ENCODE results near the gene AURKA.

- TF ChIP-seq CTCF (IDR thresholded peaks at IDR 0.05; ENCODE audit: control extremely low read depth in 1 of 3, insufficient read depth in 1 of 3, low read depth in 1 of 3, low read length in 3 of 3): no peak
- TF ChIP-seq POLR2AphosphoS5 (IDR thresholded peaks at IDR 0.05; ENCODE audit: low read depth, low read length): no peak
- no peak for TF ChIP-seq SIX5 (IDR thresholded peaks at IDR 0.05; ENCODE audit: low read depth, low read length)
- no peak for TF ChIP-seq CREB1 (IDR thresholded peaks at IDR 0.05)
- no peak for TF ChIP-seq TBP (IDR thresholded peaks at IDR 0.05; ENCODE audit: low read depth, low read length)
Observed at GRCh38 chr20:56324806-56325205, 67.2 kb downstream of the AURKA start.

Data from H1 (cell line).